ENCODE results near the gene VGLL4.
"Not testable (repeated sequence)": the region's sequence is repeated elsewhere in the genome, so short reads cannot be mapped to it uniquely, and the experiment has no call there.

VGLL4 gene

DNA sequence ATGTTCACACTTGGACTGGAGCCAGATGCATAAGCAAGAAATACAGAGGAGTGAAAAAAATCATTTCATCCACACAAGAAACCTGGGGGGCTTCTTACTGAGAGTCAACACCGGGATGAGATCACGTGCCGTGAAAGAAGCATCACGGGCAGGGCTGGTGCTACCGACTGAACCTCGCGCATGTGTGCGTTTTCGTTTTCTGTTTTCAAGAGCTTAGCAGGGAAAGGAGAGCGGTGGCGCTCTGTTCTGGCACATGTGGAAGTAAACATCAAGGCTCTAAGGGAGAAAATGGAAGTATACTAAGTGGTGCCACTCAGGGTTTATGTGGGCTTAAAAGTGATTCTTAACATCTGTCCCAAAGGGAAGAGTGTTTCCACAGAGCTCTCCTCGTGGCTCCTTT lies 55.9 kb downstream of the VGLL4 start:
- DNase-seq (ENCODE audit: low spot score) = no peak

- no peak for DNase-seq (ENCODE audit: low spot score)
Measured at GRCh38 chr3:11584570-11584969, 59.1 kb downstream of the VGLL4 start.

- DNase-seq (ENCODE audit: low spot score) = no peak
Measured at GRCh38 chr3:11583638-11584046, 60.1 kb downstream of the VGLL4 start.

DNA sequence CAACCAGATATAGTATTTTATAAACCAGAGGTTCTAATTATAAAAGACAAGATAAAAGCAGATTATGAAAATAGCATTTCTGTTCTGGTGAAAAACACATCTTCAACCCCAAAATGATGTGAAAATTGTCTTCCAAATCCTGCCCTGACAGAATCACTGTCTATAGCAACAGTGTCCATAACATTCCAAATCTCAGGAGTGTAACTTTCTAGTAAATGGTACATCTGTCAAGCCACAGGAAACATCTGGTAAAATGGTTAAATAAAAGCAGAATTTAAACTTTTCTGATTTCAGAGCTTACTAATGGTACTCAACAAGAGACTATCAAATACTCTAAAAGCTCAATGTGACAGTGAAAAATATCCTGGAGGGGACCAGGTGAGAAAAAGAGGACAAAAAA lies 60.5 kb downstream of the VGLL4 start:
- DNase-seq (ENCODE audit: low spot score) = no peak

- peak; percentile 50 for DNase-seq (ENCODE audit: low spot score)
Measured at GRCh38 chr3:11582191-11582968, 61.3 kb downstream of the VGLL4 start.

- DNase-seq (ENCODE audit: low spot score) = peak; percentile 39
Measured at GRCh38 chr3:11581237-11582190, 62.2 kb downstream of the VGLL4 start.

- DNase-seq (ENCODE audit: low spot score) = no peak
Measured at GRCh38 chr3:11580645-11581044, 63.1 kb downstream of the VGLL4 start.

- no peak for DNase-seq (ENCODE audit: low spot score)
Measured at GRCh38 chr3:11578169-11578568, 65.5 kb downstream of the VGLL4 start.

GRCh38 chr3:11576453-11576852 lies 67.3 kb downstream of the VGLL4 start:
- no peak for DNase-seq (ENCODE audit: low spot score)

- DNase-seq (ENCODE audit: low spot score) = no peak
Measured at GRCh38 chr3:11575677-11576076, 68.0 kb downstream of the VGLL4 start.

DNA sequence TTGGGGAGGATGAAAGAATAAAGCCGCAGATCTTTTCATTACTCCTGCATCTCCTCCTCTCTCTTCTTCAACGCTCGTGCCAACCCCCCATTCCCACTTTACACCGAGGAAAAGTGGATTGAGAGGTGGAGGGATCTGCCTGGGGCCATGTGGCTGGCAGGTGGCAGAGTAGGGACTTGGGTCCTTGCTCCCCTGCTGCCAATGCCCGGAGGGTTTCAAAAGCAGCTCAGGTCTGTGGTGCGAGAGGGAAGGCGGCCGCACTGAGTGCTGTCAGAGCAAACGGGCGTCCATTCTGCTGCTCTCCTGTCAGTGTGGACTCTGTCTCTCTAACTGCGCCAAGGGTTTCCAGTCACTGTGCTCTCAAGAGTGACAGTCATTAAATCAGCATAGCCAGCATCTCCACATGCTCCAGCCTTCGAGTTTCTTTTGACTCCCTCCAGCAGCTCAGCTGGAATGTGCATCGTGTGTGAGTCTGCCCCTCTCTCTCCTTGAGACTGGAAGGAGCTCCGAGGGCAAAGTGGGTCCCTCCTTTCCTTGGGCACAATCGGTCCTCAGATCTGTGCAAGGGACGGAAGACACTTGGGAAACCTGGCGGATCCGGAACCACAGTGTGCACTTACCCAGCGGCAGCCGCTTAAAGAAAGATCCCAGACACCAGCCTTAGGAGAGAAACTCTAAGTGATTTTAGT lies 68.6 kb downstream of the VGLL4 start:
- no peak for DNase-seq (ENCODE audit: low spot score)

- not testable (repeated sequence) for DNase-seq (ENCODE audit: low spot score)
Measured at GRCh38 chr3:11572660-11573059, 71.1 kb downstream of the VGLL4 start.

DNA sequence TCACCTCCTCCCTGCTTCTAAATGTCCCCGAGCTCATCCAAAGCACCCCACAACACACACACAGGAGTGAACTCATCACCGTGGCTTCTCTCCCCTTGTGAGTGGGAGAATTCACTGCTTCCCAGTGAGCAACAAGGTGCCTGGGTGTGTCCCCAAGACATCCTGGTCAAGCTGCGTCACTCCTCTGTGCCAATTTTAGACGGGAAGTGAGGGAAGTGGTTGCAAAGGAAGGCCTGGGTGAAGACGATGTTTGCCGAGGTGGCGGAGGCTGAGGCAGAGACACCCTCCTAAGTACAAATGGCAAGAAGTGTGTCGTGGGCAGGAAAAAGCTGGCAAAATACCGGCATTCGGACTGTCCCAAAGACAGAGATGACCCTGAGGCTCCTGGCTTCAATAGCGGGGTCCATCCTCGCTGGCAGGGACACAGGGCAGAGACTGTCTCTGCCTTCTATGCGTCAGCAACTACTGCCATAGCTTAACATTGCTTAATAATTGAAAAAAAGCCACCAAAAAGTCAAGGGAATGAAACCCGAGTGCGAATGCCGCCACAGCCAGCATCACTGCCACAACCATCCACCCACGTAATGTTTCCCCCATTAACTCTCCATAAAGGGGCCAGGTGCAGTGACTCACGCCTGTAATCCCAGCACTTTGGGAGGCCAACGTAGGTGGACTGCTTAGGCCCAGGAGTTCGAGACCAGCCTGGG lies 72.8 kb downstream of the VGLL4 start:
- DNase-seq (ENCODE audit: low spot score) = no peak

GRCh38 chr3:11570251-11570650 lies 73.5 kb downstream of the VGLL4 start:
- DNase-seq (ENCODE audit: low spot score) = no peak

DNA sequence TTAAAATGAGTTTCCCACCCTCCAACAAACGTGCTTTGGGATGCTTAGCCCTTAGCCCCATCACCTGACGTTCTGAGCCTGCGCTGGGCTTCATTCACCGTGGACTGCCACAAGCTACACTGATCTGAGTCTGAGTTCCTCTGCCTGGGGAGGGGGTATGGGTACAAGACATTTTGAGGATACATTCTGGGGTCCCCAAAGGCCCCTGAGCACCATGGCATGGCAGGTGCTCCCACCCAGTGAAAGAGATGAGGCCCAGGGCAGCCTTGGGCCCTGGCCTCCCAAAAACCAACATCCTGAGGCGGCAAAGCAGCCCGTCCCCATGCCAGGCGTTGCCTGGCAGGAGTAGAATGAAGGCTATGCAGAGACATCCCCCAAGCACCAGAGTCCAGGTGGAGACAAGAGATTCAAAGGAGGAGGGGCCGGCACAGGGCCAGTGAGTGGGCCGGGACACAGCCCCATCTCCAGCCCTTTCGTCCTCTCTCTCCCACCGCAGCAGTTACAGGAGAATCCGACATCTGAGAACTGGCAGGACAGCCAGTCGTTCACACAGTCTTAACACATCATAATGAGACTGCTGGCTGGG lies 74.5 kb downstream of the VGLL4 start:
- no peak for DNase-seq (ENCODE audit: low spot score)

DNA sequence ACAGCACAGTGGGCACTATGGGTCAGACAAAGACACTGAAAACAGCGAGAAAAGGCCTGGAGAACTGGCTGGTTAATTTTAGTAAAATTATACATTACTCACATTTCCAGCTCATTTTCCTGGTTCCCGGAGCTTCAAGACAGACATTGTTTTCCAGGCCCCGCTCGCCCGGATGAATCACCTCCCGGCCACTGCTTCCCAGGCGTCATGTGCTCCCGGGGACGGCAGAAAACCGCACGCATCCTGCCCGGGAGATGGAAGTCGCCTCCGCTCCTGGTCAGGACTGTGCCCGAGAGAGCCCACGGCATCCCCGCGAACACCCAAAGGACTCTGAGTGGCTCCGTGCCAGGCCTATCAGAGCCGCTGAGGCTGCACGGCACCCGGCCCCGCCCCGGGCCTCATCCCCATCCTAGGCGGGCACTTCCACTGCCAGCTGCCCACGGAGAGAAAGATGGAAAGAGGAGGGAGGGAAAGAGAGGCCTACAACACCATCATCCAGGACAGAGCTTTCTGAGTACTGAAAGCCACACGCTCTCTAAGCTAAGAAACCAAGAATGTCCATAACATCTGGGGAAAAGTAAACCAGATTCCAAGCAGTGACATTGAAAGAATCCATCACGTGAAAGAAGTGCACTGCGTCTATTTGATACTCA lies 75.1 kb downstream of the VGLL4 start:
- DNase-seq (ENCODE audit: low spot score) = no peak

DNA sequence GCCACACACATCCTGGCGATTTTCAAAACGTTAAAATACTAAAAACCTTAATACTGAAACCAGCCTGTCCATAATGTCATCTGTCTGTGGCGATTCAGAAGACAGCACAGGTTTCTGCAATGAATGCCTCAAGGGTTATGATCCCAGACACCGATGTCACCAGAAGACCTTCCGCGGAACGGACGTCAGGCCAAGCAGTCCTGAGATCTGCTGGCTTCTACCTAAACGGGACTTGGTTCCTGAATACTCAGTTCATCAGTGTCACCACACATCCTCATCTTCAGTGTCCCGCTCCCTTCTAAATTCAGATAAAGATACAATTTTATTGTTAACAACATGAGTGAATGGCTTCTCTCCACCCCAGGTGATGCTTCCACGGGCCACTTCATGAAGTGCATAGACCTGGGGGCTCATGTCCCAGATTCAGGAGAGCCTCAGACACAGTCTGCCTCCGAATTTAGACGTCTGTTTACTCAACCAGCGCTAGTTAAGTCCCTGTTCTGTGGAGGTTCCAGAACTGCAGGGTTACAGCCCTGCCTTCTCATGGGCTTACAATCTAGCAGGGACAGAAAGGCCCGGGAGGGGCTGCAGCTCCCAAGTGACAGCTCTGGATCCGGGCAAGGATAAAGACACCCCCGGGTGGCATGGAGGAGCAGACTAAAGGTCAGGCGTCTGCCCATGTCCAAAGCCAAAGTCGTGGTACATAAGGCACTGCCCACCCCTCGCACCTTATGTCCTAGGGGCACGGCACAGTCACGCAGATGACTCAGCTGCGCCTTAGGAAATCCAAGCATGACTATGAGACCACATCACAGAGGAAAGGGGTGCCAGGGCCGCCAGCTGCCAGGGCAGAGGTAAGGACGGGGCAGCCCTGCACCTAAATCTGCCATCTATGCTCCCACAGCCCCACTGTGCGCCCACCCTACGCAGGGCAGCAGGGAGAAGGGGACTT lies 75.9 kb downstream of the VGLL4 start:
- no peak for DNase-seq (ENCODE audit: low spot score)

- no peak for DNase-seq (ENCODE audit: low spot score)
Measured at GRCh38 chr3:11566916-11567315, 76.8 kb downstream of the VGLL4 start.

DNA sequence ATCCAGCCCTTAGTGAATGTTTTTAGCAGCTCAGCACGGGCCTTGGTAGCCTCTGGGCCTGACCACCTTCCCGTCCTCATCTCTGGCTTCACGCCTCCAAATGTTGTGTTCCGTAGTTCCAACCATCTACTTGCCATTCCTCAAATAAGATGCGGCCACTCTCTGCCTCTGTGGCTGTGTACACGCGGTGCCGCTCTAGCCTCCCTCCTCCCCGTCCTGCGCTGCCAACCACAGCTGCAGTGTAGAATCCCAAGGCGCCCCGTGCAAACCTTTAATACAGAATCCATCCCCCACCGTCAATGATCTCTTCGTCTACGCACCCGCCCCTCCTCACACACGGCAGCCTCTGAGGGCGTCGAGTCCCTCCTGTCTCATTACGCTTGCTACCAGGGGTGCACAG lies 77.2 kb downstream of the VGLL4 start:
- no peak for DNase-seq (ENCODE audit: low spot score)
